Stimulated activated naive CD8-positive, alpha-beta T cell treated with anti-CD3 and anti-CD28 coated beads, Interleukin-15, Interleukin-2, amounts not matched to agents 100 ng/mL and 50 ng/mL, for 24 hours (primary cell): Measurements from ENCODE around the gene SLC43A3.
"Not testable (repeated sequence)": the region's sequence is repeated elsewhere in the genome, so short reads cannot be mapped to it uniquely, and the experiment has no call there.

Experiments
- H3K27ac Mint-ChIP-seq: one replicate; pipeline ENCODE4 v1.8.0; 2021; ENCODE audit warnings: mild to moderate bottlenecking, mixed read lengths
- H3K27me3 Mint-ChIP-seq: one replicate; pipeline ENCODE4 v1.8.0; 2021; ENCODE audit warnings: mixed read lengths
- H3K36me3 Mint-ChIP-seq: one replicate; pipeline ENCODE4 v1.8.0; 2021; ENCODE audit warnings: low read depth, mixed read lengths
- H3K4me1 Mint-ChIP-seq: one replicate; pipeline ENCODE4 v1.8.0; 2021; ENCODE audit warnings: low read depth, mixed read lengths
- H3K4me3 Mint-ChIP-seq: one replicate; pipeline ENCODE4 v1.8.0; 2021; ENCODE audit warnings: mild to moderate bottlenecking, mixed read lengths
- H3K9me3 Mint-ChIP-seq: one replicate; pipeline ENCODE4 v1.8.0; 2021; ENCODE audit warnings: mixed read lengths

SLC43A3 gene

DNA sequence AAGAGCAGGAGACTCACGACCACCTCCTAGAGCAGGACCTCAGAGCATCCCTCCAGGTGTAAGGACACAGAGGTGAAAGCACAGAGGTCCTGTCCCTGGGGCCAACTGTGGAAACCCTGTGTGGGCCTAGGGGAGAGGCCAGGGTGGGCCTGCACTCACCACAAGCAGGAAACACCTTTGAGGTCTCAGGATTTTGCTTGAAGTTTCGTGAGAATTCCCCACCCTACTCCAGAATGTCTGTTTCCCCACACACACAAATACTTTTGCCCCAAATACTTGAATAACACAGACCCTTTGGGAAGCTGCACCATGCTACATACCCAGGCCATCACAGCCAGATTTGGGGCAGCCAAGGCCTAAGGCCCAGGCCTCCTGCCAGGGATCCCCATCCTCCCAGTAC, 18.1 kb downstream of the SLC43A3 start:
- peak overlapping the region; percentile 66 for H3K27ac Mint-ChIP-seq
- peaks cover 92% of the 10 kb centered on the region for H3K36me3 Mint-ChIP-seq
- no peaks in the 10 kb centered on the region for H3K9me3 Mint-ChIP-seq
- no peak overlapping the region for H3K4me3 Mint-ChIP-seq
- H3K27me3 Mint-ChIP-seq: no peaks in the 10 kb centered on the region
- peaks cover 86% of the 10 kb centered on the region for H3K4me1 Mint-ChIP-seq

DNA sequence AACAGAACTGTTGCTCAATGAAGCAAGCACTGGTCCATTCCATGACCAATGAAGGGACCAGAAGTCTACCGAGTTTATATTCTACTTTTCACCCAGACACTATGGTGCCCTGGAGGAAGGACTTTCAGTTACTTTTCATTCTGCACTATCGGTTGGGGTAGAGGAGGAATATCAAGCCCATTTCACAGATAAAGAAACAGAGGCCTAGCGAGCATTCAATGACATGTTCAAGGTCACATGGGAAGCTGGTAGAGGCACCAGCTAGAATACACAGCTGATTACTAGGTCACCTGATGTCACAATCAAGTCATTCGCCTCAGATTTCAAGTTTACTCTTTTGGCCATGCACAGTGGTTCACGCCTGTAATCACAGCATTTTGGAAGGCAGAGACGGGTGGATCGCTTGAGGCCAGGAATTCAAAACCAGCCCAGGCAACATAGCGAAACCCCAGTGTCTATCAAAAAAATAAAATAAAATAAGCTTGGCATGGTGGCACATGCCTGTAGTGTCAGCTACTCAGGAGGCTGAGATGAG, 18.9 kb downstream of the SLC43A3 start:
- Mint-ChIP-seq H3K4me1 (peaks cover 81% of the 10 kb centered on the region), H3K9me3 (no peaks in the 10 kb centered on the region), H3K4me3 (no peak overlapping the region), H3K36me3 (peaks cover 90% of the 10 kb centered on the region), H3K27ac (peak overlapping the region; percentile 90), H3K27me3 (no peaks in the 10 kb centered on the region)

DNA sequence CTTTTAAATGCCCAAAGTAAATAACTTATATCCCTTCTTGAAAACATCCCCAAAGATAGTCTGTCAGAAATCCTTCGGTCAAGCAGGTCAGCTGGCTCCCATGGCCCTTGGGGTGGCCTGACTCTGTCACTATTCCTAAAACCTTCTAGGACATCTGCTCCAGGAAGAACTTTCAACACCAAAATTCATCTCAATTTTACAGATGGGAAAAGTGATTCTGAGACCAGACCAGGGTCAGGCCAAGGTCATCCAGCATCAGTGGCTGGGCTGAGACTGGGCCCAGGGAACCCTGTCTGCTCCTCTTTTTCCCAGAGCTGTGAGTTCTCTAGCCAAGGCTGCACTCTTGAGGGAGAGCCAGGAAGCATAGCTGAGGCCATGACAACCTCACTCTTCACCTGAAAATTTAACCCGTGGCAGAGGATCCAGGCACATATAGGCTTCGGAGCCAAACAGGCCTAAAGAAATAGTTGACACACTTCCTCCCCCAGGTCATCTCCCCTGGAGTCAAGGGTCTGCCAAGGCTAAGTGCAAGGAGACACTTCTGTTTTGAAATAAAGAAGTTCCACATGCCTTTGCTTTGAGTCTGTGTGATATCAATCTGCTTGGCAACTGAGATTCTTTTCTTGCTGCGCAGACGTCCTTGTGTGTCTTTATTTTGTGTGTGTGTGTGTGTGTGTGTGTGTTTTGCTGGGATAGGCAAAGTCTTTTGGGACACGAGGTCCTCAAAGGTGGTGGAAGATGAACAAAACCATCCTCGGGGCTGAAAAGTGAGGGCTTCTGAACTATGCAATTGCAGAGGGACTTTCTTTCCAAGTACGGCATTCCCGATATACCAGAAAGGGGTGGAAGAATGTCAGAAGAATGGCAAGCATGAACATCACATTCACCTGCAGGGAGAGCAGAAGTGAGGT, 19.7 kb downstream of the SLC43A3 start:
- Mint-ChIP-seq H3K4me1 (peaks cover 76% of the 10 kb centered on the region), H3K36me3 (peaks cover 92% of the 10 kb centered on the region)

DNA sequence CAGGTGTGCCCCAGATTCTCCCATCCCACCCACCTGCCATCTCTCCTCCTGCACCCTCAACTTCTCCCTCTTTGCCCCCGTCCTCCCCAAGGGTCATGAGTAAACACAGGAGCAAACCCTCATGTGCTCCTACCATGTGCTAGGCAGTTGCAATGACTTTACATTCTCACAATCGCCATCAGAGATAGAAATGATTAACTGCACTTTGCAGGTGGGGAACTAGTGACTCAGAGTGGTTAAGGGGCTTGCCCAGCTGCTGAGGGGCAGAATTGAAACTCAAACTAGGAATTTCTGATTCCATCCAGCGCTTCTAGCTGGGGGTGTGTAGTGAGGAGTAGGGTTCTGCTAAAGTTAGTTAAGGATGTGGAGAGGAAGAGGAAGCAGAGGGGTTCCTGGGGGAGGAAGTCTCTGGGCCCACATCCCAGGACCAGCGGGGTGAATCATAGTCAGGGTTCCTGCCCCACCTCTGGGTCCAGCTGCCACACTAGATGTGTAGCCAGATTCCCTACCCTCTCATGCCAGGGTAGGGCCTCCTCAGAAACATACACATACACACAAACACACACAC, 20.5 kb downstream of the SLC43A3 start:
- Mint-ChIP-seq H3K9me3 (no peaks in the 10 kb centered on the region), H3K4me3 (peak overlapping the region; percentile 43), H3K4me1 (peaks cover 71% of the 10 kb centered on the region), H3K36me3 (peaks cover 84% of the 10 kb centered on the region), H3K27ac (peak overlapping the region; percentile 90), H3K27me3 (no peaks in the 10 kb centered on the region)

More for the DNA sequence above, 19.7 kb downstream of the SLC43A3 start:
- Mint-ChIP-seq H3K27ac (peak overlapping the region; percentile 90), H3K27me3 (no peaks in the 10 kb centered on the region), H3K4me3 (peak overlapping the region; percentile 43), H3K9me3 (no peaks in the 10 kb centered on the region)

DNA sequence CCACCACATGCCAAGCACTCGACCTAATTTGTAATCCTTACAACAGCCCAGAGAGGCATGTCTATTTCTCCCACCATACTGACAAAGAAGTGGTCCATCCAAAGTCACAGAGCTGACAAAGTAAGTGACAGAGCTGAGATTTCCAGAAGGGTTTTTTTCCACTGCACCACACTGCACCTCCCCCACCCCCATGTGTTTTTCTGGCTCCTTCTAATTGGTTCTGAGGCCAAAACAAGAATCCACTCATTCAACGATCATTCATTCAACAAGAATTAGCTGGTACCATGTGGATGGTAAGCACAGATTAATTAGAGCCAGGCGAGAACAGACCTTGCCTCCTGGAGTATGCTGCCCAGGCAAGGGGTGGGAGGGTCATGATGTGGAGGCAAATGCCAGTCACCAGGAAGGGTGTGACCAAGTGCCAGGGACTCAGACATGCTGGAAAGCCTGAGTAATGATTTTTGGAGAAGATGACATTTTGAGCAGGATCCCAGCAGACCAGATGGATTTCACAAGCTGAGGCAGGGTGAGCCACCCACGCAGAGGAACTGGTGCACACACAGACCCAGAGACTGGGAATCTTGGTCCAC, 21.6 kb downstream of the SLC43A3 start:
- H3K9me3 Mint-ChIP-seq: no peaks in the 10 kb centered on the region
- peak overlapping the region; percentile 90 for H3K27ac Mint-ChIP-seq
- no peaks in the 10 kb centered on the region for H3K27me3 Mint-ChIP-seq
- H3K4me1 Mint-ChIP-seq: peaks cover 64% of the 10 kb centered on the region
- peaks cover 76% of the 10 kb centered on the region for H3K36me3 Mint-ChIP-seq
- peak overlapping the region; percentile 31 for H3K4me3 Mint-ChIP-seq

DNA sequence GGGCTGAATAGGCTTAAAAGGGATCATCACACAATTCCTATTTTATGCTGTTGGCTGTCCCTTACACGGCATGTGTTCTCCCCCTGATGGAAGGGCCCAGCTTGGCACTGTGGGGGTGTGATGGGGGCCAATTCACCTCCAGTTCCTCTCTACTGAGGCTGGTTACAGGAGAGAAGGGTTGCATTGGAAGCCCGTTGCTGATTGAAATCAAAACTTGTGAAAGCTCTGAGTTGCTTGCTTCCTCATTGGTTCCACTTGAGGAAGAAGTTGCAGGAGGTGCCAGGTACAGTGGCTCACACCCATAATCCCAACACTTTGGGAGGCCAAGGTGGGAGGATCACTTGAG, 23.1 kb downstream of the SLC43A3 start:
- Mint-ChIP-seq H3K27me3 (no peaks in the 10 kb centered on the region), H3K4me3 (no peak overlapping the region), H3K27ac (peak overlapping the region; percentile 80), H3K9me3 (no peaks in the 10 kb centered on the region), H3K4me1 (peaks cover 48% of the 10 kb centered on the region), H3K36me3 (peaks cover 60% of the 10 kb centered on the region)

DNA sequence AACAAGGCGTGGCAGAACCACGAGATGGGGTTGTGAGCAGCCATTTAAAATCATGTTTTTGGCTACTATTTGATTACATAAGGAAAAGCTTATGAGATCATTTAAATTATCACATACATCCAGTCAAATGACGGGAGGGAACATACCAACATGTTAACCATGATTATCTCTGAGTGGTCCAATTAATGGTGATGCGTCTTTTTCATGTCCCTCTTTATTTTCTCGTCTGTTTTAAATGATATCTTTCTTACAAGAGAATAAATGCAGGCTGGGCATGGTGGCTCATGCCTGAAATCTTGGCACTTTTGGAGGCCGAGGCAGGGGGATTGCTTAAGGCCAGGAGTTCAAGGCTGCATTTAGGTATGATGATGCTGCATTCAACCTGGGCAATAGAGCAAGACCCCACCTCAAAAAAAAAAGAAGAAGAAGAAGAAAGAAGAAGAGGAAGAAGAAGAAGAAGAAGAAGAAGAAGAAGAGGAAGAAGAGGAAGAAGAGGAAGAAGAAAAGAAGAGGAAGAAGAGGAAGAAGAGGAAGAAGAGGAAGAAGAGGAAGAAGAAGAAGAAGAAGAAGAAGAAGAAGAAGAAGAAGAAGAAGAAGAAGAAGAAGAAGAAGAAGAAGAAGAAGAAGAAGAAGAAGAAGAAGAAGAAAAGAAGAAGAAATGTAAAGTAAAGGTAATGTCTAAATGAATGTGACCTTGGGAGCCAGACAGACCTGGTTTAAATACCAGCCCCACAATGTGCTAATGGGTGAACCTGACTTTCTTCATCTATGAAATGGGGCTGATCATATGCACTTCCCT, 23.7 kb downstream of the SLC43A3 start:
- H3K4me3 Mint-ChIP-seq, H3K27me3 Mint-ChIP-seq, H3K9me3 Mint-ChIP-seq: not testable (repeated sequence)
- Mint-ChIP-seq H3K27ac (peak overlapping the region; percentile 80), H3K4me1 (peaks cover 44% of the 10 kb centered on the region), H3K36me3 (peaks cover 55% of the 10 kb centered on the region)

DNA sequence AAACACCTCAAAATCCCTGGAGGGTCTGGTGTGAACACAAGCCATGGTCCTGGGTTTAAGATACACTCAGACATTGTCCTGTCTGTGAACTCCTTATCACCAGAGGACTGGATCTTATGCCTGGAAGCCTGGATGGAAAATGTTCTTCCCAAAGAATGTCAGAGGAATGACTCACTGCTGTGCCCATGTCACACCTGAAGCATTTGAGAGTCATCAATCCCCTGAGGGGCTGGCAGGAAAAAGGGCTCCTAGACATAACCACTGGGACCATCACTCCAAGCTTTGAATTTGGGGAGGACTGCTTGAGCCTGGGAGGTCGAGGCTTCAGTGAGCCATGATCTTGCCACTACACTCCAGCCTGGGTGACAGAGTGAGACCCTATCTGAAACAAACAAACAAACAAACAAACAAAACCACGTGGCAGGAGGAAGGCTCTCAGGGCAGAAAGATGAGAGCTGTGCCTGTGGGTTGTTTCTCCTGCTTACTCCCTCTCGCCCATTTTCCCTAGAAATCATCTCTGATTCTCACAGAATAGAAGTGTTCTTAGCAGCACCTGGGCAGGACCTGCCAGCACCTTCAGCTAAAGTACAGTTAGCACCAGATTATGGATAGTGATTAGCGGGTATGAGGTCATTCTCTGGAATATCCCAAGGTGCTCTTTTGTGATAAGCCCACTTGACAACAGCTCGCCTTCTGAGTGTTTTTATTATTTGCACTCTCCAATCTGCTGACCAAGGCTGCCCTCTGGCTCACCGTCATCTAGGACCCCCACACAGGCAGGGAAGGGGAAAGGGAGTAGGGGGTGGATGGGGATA, 24.5 kb downstream of the SLC43A3 start:
- Mint-ChIP-seq H3K4me1 (peaks cover 36% of the 10 kb centered on the region), H3K4me3 (no peak overlapping the region), H3K36me3 (peaks cover 47% of the 10 kb centered on the region), H3K27ac (no peak overlapping the region), H3K27me3 (no peaks in the 10 kb centered on the region), H3K9me3 (no peaks in the 10 kb centered on the region)

DNA sequence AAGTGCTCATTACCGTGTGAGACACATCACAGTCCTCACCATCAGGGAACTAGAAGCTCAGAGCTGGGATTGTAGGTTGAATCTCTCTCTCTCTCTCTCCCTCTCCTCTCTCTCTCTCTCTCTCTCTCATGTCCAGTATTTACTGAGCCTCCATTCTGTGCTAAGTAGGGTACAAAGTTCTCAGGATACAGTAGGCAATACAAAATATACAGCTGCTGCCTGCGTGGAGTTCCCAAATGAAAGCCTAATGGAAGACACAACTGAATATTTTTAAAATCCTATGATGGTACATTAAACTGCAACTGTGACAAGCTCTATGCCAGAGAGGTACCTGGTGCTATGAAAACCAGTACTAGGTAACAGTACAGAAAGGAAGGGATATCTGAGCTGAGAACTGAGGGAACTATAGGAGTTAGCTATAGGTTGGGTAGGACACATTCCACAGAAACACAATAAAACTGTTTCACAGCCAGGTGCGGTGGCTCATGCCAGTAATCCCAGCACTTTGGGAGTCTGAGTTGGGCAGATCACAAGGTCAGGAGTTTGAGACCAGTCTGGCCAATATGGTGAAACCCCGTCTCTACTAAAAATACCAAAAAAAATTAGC, 26.8 kb downstream of the SLC43A3 start:
- Mint-ChIP-seq H3K27me3 (no peaks in the 10 kb centered on the region), H3K4me3 (no peak overlapping the region), H3K4me1 (peaks cover 13% of the 10 kb centered on the region), H3K36me3 (peaks cover 23% of the 10 kb centered on the region), H3K9me3 (no peaks in the 10 kb centered on the region), H3K27ac (no peak overlapping the region)

DNA sequence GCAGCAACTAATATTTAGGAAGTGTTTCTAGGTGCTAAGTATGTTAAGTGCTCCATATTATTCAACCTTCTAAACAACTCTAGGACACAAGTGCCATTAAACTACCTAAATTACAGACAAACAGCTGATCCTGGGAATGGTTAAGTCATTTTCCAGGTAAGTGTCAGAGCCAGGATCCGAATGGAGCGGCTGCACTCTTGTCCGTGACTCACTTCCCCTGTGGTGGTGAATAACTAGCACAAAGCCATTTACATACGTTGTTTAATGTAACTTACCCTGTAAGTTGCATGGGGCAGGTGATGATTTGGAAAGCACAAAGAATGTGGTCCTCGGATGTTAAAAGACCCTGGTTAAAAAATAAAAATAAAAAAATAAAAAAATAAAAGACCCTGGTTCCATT, 27.7 kb downstream of the SLC43A3 start:
- H3K27ac Mint-ChIP-seq: no peak overlapping the region
- H3K4me1 Mint-ChIP-seq: peaks cover 4% of the 10 kb centered on the region
- H3K27me3 Mint-ChIP-seq: no peaks in the 10 kb centered on the region
- H3K9me3 Mint-ChIP-seq: no peaks in the 10 kb centered on the region
- no peak overlapping the region for H3K4me3 Mint-ChIP-seq
- H3K36me3 Mint-ChIP-seq: peaks cover 15% of the 10 kb centered on the region

DNA sequence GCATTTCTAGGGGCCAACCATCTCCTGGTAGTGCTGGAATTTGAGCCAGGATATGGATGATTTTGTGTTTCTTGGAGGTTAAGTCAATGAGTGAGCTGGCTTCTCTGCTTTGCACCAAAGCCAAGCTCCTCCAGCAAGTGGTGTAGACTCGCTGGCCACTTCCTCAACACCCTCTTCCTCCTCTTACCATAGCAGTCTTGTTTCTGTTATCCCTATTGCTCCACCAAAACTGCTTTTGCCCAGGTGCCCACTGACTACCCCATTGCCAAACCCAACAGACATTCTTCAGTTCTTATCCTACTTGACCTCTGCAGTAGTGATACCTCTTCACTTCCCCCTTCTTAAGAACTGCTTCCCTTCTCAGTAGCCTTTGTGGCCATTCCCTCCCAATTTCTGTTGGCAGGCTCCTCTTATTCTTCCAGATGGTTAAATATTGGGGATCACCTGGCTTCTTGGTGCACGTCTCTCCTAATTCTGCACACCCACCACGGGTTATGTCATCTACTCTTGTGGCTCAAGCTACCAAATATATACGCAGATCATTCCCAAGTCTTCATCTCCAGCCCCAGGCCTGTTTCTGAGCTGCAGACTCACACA, 29.4 kb downstream of the SLC43A3 start:
- Mint-ChIP-seq H3K27ac (no peak overlapping the region), H3K4me1 (no peaks in the 10 kb centered on the region)

DNA sequence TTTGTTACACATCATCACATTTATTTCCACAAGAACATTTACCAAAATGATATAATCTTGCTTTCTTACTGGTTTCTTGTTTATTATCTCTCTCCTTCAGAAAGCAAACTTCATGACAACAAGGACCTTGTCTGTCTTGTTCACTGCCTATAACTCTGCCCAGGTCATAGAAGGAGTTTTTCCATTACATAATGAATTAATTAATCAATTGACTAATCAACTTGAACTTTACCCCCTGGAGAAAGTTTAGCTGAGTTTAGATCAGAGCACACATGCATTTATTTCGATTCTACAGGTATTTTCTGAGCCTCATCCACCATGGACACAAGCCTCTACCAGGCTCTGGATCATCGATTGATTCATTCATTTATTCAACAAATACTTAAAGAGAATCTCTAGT, 30.2 kb downstream of the SLC43A3 start:
- H3K36me3 Mint-ChIP-seq: no peaks in the 10 kb centered on the region
- no peak overlapping the region for H3K27ac Mint-ChIP-seq
- H3K4me1 Mint-ChIP-seq: no peaks in the 10 kb centered on the region
- no peak overlapping the region for H3K4me3 Mint-ChIP-seq
- H3K9me3 Mint-ChIP-seq: no peaks in the 10 kb centered on the region
- no peaks in the 10 kb centered on the region for H3K27me3 Mint-ChIP-seq

More for the DNA sequence above, 29.4 kb downstream of the SLC43A3 start:
- Mint-ChIP-seq H3K9me3 (no peaks in the 10 kb centered on the region), H3K4me3 (no peak overlapping the region), H3K36me3 (peaks cover 2% of the 10 kb centered on the region), H3K27me3 (no peaks in the 10 kb centered on the region)

DNA sequence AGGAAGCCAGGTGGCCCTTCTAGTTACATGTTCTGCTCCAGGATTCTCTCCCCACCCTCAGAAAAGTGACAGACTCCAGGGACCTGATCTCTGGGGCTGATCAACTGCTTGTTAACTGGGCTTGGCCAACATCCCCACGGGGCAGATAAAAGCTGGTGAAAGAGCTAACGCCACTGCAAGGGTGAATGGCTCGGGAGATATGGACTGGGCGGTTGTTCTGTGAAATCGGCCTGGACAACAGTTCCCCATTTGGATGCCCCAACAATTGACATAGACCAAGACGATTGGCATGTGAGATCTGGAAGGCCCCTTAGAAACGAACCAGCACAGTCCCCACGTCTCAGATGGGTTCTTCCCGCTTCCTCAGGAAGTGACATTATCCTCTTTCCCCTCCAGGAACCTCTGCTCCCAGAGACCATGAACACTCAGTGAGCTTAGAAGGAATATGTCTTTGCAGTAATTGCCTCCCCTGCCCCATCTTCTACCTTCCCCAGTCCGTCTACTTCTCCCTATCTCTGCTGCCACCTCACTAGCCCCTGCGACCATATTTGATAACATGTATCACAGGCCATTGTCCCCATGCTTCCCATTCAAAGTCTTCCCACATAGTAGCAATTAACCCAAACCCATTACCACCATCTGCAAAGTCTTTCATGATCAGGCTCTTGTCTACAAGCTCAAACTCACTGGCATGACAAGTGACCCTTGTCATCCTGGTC, 30.9 kb downstream of the SLC43A3 start:
- no peaks in the 10 kb centered on the region for H3K27me3 Mint-ChIP-seq
- H3K27ac Mint-ChIP-seq: no peak overlapping the region
- no peaks in the 10 kb centered on the region for H3K36me3 Mint-ChIP-seq
- no peak overlapping the region for H3K4me3 Mint-ChIP-seq
- no peaks in the 10 kb centered on the region for H3K4me1 Mint-ChIP-seq
- H3K9me3 Mint-ChIP-seq: no peaks in the 10 kb centered on the region
